Measurements from ENCODE around the gene CD93. TPM values are rescaled to one million over a fixed set of nuclear protein-coding genes. Genes with fewer than 3 reads are reported as not detected.

Gene CD93
- total RNA-seq, 6 experiments from 2014 or later = 3.9 to 21.5 (median 9.2) TPM

- Histone ChIP-seq H3K27me3 (no peaks in the 10 kb centered on the region), H3K36me3 (no peaks in the 10 kb centered on the region), H3K27ac (no peak overlapping the region), H3K4me3 (no peak overlapping the region), H3K9me3 (no peaks in the 10 kb centered on the region), H3K4me1 (no peaks in the 10 kb centered on the region)
- intact Hi-C loops (cut with DNase I) = no loop called here
- TF ChIP-seq, protein P1, sequence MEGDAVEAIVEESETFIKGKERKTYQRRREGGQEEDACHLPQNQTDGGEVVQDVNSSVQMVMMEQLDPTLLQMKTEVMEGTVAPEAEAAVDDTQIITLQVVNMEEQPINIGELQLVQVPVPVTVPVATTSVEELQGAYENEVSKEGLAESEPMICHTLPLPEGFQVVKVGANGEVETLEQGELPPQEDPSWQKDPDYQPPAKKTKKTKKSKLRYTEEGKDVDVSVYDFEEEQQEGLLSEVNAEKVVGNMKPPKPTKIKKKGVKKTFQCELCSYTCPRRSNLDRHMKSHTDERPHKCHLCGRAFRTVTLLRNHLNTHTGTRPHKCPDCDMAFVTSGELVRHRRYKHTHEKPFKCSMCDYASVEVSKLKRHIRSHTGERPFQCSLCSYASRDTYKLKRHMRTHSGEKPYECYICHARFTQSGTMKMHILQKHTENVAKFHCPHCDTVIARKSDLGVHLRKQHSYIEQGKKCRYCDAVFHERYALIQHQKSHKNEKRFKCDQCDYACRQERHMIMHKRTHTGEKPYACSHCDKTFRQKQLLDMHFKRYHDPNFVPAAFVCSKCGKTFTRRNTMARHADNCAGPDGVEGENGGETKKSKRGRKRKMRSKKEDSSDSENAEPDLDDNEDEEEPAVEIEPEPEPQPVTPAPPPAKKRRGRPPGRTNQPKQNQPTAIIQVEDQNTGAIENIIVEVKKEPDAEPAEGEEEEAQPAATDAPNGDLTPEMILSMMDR (IDR thresholded peaks at IDR 0.05) = no peak
- TF ChIP-seq POLR2A (IDR thresholded peaks at IDR 0.05) = no peak
- 74% methylated on average over 4 of the region's 4 CpGs for WGBS (ENCODE audit: insufficient coverage, low coverage, low lambda C conversion rate, missing lambda C conversion rate)
- DNase-seq = no peak
- no peak for ATAC-seq
Observed at GRCh38 chr20:23071996-23072395, 14.1 kb downstream of the CD93 start.

GRCh38 chr20:23071398-23071797, 14.7 kb downstream of the CD93 start:
- no peak overlapping the region for H3K27ac ChIP-seq
- H3K36me3 ChIP-seq = no peaks in the 10 kb centered on the region
- H3K4me1 ChIP-seq = no peaks in the 10 kb centered on the region
- TF ChIP-seq POLR2A (IDR thresholded peaks at IDR 0.05) = no peak
- TF ChIP-seq, protein P1 (IDR thresholded peaks at IDR 0.05) = no peak
- H3K4me3 ChIP-seq = no peak overlapping the region
- ATAC-seq = no peak
- DNase-seq = no peak
- no peaks in the 10 kb centered on the region for H3K27me3 ChIP-seq
- H3K9me3 ChIP-seq = no peaks in the 10 kb centered on the region
- intact Hi-C loops (cut with DNase I) = no loop called here
- WGBS (ENCODE audit: insufficient coverage, low coverage, low lambda C conversion rate, missing lambda C conversion rate) = 53% methylated on average over 3 of the region's 3 CpGs

GRCh38 chr20:23069108-23069507, 17.0 kb downstream of the CD93 start:
- DNase-seq = no peak
- Histone ChIP-seq H3K27me3 (no peaks in the 10 kb centered on the region), H3K4me1 (no peaks in the 10 kb centered on the region), H3K27ac (no peak overlapping the region), H3K36me3 (no peaks in the 10 kb centered on the region), H3K9me3 (no peaks in the 10 kb centered on the region), H3K4me3 (no peak overlapping the region)
- intact Hi-C loops (cut with DNase I) = no loop called here
- 47% methylated on average over 2 of the region's 2 CpGs for WGBS (ENCODE audit: insufficient coverage, low coverage, low lambda C conversion rate, missing lambda C conversion rate)
- no peak for ATAC-seq
- no peak for TF ChIP-seq POLR2A (IDR thresholded peaks at IDR 0.05)
- TF ChIP-seq, protein P1 (IDR thresholded peaks at IDR 0.05) = no peak

DNA sequence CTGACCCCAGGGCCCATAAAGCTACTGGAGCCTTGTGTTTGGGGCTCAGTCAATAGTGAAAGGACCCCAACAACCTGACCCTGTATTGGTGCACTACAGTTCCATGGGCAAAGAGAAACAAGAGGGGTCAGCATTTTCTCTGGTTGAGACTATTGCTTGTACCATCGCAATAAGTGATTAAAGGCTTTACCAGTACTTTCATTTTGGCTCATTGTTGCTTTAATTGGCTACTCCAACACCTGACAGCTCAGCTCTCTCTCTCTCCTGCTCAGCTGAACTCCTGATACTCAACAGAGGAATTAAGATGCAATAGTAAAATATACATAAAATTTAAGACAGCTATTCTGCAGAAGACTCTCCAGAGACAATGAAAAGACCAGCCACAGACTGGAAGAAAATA, 17.8 kb downstream of the CD93 start:
- DNase-seq = no peak
- TF ChIP-seq, protein P1 (IDR thresholded peaks at IDR 0.05) = no peak
- TF ChIP-seq POLR2A (IDR thresholded peaks at IDR 0.05) = no peak
- peaks cover 0 to 3% (median 0%) of the 10 kb centered on the region in 4 donors for H3K4me1 ChIP-seq
- no peak overlapping the region for H3K4me3 ChIP-seq
- intact Hi-C loops (cut with DNase I) = no loop called here
- ATAC-seq = no peak
- 86% methylated on average over 1 of the region's 1 CpG for WGBS (ENCODE audit: insufficient coverage, low coverage, low lambda C conversion rate, missing lambda C conversion rate)
- H3K27ac ChIP-seq = no peak overlapping the region
- H3K36me3 ChIP-seq = no peaks in the 10 kb centered on the region
- H3K9me3 ChIP-seq = no peaks in the 10 kb centered on the region
- H3K27me3 ChIP-seq = no peaks in the 10 kb centered on the region

GRCh38 chr20:23066772-23067171, 19.4 kb downstream of the CD93 start:
- intact Hi-C loops (cut with DNase I) = no loop called here
- ATAC-seq (no peak), DNase-seq (no peak)
- Histone ChIP-seq H3K27ac (no peak overlapping the region), H3K9me3 (no peaks in the 10 kb centered on the region), H3K4me1 (peaks cover 0 to 3% (median 0%) of the 10 kb centered on the region in 4 donors), H3K4me3 (no peak overlapping the region), H3K27me3 (no peaks in the 10 kb centered on the region), H3K36me3 (no peaks in the 10 kb centered on the region)
- TF ChIP-seq, protein P1 (IDR thresholded peaks at IDR 0.05) = no peak
- TF ChIP-seq POLR2A (IDR thresholded peaks at IDR 0.05) = no peak
- 57% methylated on average over 2 of the region's 3 CpGs for WGBS (ENCODE audit: insufficient coverage, low coverage, low lambda C conversion rate, missing lambda C conversion rate)
